ENCODE results near the gene LLGL2.

The LLGL2 gene

GRCh38 chr17:75506134-75506533 is 19.4 kb upstream of the LLGL2 start:
- in situ Hi-C loops (cut with MboI; ENCODE audit: low sequenced_read_pairs), result no loop called here

- in situ Hi-C loops (cut with MboI; ENCODE audit: low sequenced_read_pairs), result no loop called here
Observed at GRCh38 chr17:75506888-75507287, 18.6 kb upstream of the LLGL2 start.

GRCh38 chr17:75507733-75508719 is 17.5 kb upstream of the LLGL2 start:
- in situ Hi-C loops (cut with MboI; ENCODE audit: low sequenced_read_pairs), result no loop called here

GRCh38 chr17:75508931-75509361 is 16.6 kb upstream of the LLGL2 start:
- in situ Hi-C loops (cut with MboI; ENCODE audit: low sequenced_read_pairs), result no loop called here

- in situ Hi-C loops (cut with MboI; ENCODE audit: low sequenced_read_pairs), result loop anchor here (10.0 kb wide), 1 partner anchor 205 kb away; no protein-coding TSS in a partner anchor
Observed at GRCh38 chr17:75509528-75510258, 15.8 kb upstream of the LLGL2 start.

GRCh38 chr17:75511270-75511609 is 14.3 kb upstream of the LLGL2 start:
- in situ Hi-C loops (cut with MboI; ENCODE audit: low sequenced_read_pairs), result loop anchor here (10.0 kb wide), 1 partner anchor 206 kb away; no protein-coding TSS in a partner anchor

GRCh38 chr17:75511610-75512575 is 13.6 kb upstream of the LLGL2 start:
- in situ Hi-C loops (cut with MboI; ENCODE audit: low sequenced_read_pairs), result loop anchor here (10.0 kb wide), 1 partner anchor 207 kb away; no protein-coding TSS in a partner anchor

GRCh38 chr17:75512926-75513640 is 12.4 kb upstream of the LLGL2 start:
- in situ Hi-C loops (cut with MboI; ENCODE audit: low sequenced_read_pairs), result loop anchor here (10.0 kb wide), 1 partner anchor 208 kb away; no protein-coding TSS in a partner anchor

GRCh38 chr17:75513641-75514000 is 11.9 kb upstream of the LLGL2 start:
- in situ Hi-C loops (cut with MboI; ENCODE audit: low sequenced_read_pairs), result loop anchor here (10.0 kb wide), 1 partner anchor 209 kb away; no protein-coding TSS in a partner anchor

- in situ Hi-C loops (cut with MboI; ENCODE audit: low sequenced_read_pairs), result loop anchor here (10.0 kb wide), 1 partner anchor 210 kb away; no protein-coding TSS in a partner anchor
Observed at GRCh38 chr17:75514299-75514918, 11.1 kb upstream of the LLGL2 start.

- in situ Hi-C loops (cut with MboI; ENCODE audit: low sequenced_read_pairs), result loop anchor here (10.0 kb wide), 1 partner anchor 210 kb away; no protein-coding TSS in a partner anchor
Observed at GRCh38 chr17:75514919-75515495, 10.5 kb upstream of the LLGL2 start.

- in situ Hi-C loops (cut with MboI; ENCODE audit: low sequenced_read_pairs), result loop anchor here (10.0 kb wide), 1 partner anchor 211 kb away; no protein-coding TSS in a partner anchor
Observed at GRCh38 chr17:75515496-75516254, 9.8 kb upstream of the LLGL2 start, which contains the start of gene CASKIN2. Gene CASKIN2, minus strand, starts transcription at chr17:75515537. Its CDS starts 1,733 bp downstream, at chr17:75513804.

- in situ Hi-C loops (cut with MboI; ENCODE audit: low sequenced_read_pairs), result loop anchor here (10.0 kb wide), 1 partner anchor 211 kb away; no protein-coding TSS in a partner anchor
Observed at GRCh38 chr17:75516255-75516618, 9.3 kb upstream of the LLGL2 start, which contains the start of gene TSEN54. Gene TSEN54, plus strand, starts transcription at chr17:75516528. Its CDS starts 33 bp downstream, at chr17:75516561.

GRCh38 chr17:75516619-75517296 is 8.7 kb upstream of the LLGL2 start:
- in situ Hi-C loops (cut with MboI; ENCODE audit: low sequenced_read_pairs), result loop anchor here (10.0 kb wide), 1 partner anchor 212 kb away; no protein-coding TSS in a partner anchor

GRCh38 chr17:75517297-75517865 is 8.1 kb upstream of the LLGL2 start:
- in situ Hi-C loops (cut with MboI; ENCODE audit: low sequenced_read_pairs), result loop anchor here (10.0 kb wide), 1 partner anchor 213 kb away; no protein-coding TSS in a partner anchor

GRCh38 chr17:75518201-75518600 is 7.3 kb upstream of the LLGL2 start:
- in situ Hi-C loops (cut with MboI; ENCODE audit: low sequenced_read_pairs), result loop anchor here (10.0 kb wide), 1 partner anchor 213 kb away; no protein-coding TSS in a partner anchor
